SK-N-SH (cell line): ENCODE measurements around the gene DCAF8. TPM values are rescaled to one million over a fixed set of nuclear protein-coding genes. Genes with fewer than 3 reads are reported as not detected.
A peak's percentile ranks its signal among the peaks of the same experiment; 100 is the strongest.

ENCODE experiments used
- CTCF ChIA-PET: fragments of 300-600, 350-600 bp; formaldehyde crosslinking; extraction: SDS; loops from one replicate; lab custom pipeline; 2021; lab: Yijun Ruan, JAX
- POLR2A ChIA-PET: fragments of 350-600 bp; sonication (Branson Sonifier 250); formaldehyde crosslinking; extraction: SDS; loops from one replicate; lab custom pipeline; 2020; ENCODE audit warnings: antibody characterized with exemption, inconsistent platforms; lab: Yijun Ruan, JAX
- DNase-seq: peaks from one replicate; pipeline ENCODE4 v3.0.0; 2012
- H2AFZ ChIP-seq: fragments of 200-600 bp; sonication (generic); 2 replicates; pipeline ENCODE4 v1.8.1; 2016; ENCODE audit warnings: antibody characterized with exemption, mild to moderate bottlenecking, low read depth
- H3F3A ChIP-seq: fragments of 200-600 bp; sonication (generic); replicated peaks from 2 replicates; pipeline ENCODE3; 2016; ENCODE audit warnings: antibody characterized with exemption, mild to moderate bottlenecking; ENCODE audit not compliant: insufficient read depth
- H3K27ac ChIP-seq, 2 experiments: fragments of 200-500 bp in 1 of 2; fragments of 200-600 bp in 1 of 2; sonication (Bioruptor generic) in 1 of 2; sonication (generic), shearing (Covaris generic) in 1 of 2; 2 replicates each; pipeline versions ENCODE4 v1.5.1 to v1.6.1; 2014 to 2016; ENCODE audit warnings: low read depth in 2 of 2, inconsistent platforms in 1 of 2, low read length in 1 of 2, mild to moderate bottlenecking in 1 of 2, mixed read lengths in 1 of 2
- H3K27me3 ChIP-seq: fragments of 200-600 bp; sonication (generic), shearing (Covaris generic); 2 replicates; pipeline ENCODE4 v1.6.1; 2016; ENCODE audit warnings: mixed run types; ENCODE audit not compliant: insufficient read depth
- H3K36me3 ChIP-seq, 2 experiments: fragments of 200-500 bp in 1 of 2; fragments of 200-600 bp in 1 of 2; sonication (Bioruptor generic) in 1 of 2; sonication (generic) in 1 of 2; replicated peaks in 1 of 2; 2 replicates each; pipeline versions ENCODE3 to v1.5.1; 2014 to 2016; ENCODE audit warnings: low read length in 1 of 2, mild to moderate bottlenecking in 1 of 2; ENCODE audit not compliant: insufficient read depth in 2 of 2, control insufficient read depth in 1 of 2
- H3K4me1 ChIP-seq, 2 experiments: fragments of 200-500 bp in 1 of 2; fragments of 200-600 bp in 1 of 2; sonication (Bioruptor generic) in 1 of 2; sonication (generic), shearing (Covaris generic) in 1 of 2; 2 replicates each; pipeline versions ENCODE4 v1.5.1 to v1.6.1; 2014 to 2016; ENCODE audit warnings: low read depth in 1 of 2, low read length in 1 of 2, mixed run types in 1 of 2; ENCODE audit not compliant: insufficient read depth in 2 of 2, control insufficient read depth in 1 of 2
- H3K4me2 ChIP-seq: fragments of 200-600 bp; sonication (generic), shearing (Covaris generic); 2 replicates; pipeline ENCODE4 v1.6.1; 2017; ENCODE audit warnings: mixed run types
- H3K4me3 ChIP-seq, 2 experiments: fragments of 200-500 bp in 1 of 2; fragments of 200-600 bp in 1 of 2; sonication (Bioruptor generic) in 1 of 2; sonication (generic), shearing (Covaris generic) in 1 of 2; 2 replicates each; pipeline versions ENCODE4 v1.5.1 to v1.8.1; 2014 to 2016; ENCODE audit warnings: low read depth in 2 of 2, inconsistent platforms in 1 of 2, low read length in 1 of 2, mild to moderate bottlenecking in 1 of 2, mixed read lengths in 1 of 2, moderate library complexity in 1 of 2
- H3K79me2 ChIP-seq: fragments of 200-600 bp; sonication (generic); 2 replicates; pipeline ENCODE4 v1.8.1; 2017; ENCODE audit warnings: mild to moderate bottlenecking; ENCODE audit not compliant: insufficient read depth
- H3K9ac ChIP-seq: fragments of 200-600 bp; sonication (generic); 2 replicates; pipeline ENCODE4 v1.6.1; 2017; ENCODE audit warnings: mixed run types
- H3K9me2 ChIP-seq: fragments of 200-600 bp; sonication (generic); 2 replicates; pipeline ENCODE4 v1.6.1; 2017; ENCODE audit warnings: mixed run types
- H3K9me3 ChIP-seq: fragments of 200-600 bp; sonication (generic); 2 replicates; pipeline ENCODE4 v1.6.1; 2017; ENCODE audit warnings: mixed run types, mild to moderate bottlenecking, moderate library complexity
- H4K20me1 ChIP-seq: fragments of 200-600 bp; sonication (generic); 2 replicates; pipeline ENCODE4 v1.6.1; 2017; ENCODE audit warnings: mild to moderate bottlenecking, mixed run types; ENCODE audit not compliant: insufficient read depth
- CTCF ChIP-seq: fragments of 200-600 bp; sonication (generic); IDR thresholded peaks from 2 replicates; pipeline ENCODE4 v1.6.1; 2017; ENCODE audit warnings: antibody characterized with exemption, mild to moderate bottlenecking, moderate library complexity
- EP300 ChIP-seq, 2 experiments: IDR thresholded peaks; 2 replicates each; pipeline versions ENCODE4 v1.4.0 to v1.6.1; 2012; ENCODE audit warnings: borderline replicate concordance in 1 of 2, low read depth in 1 of 2, low read length in 1 of 2
- EZH2phosphoT487 ChIP-seq: fragments of 200-600 bp; sonication (generic); IDR thresholded peaks from 2 replicates; pipeline ENCODE4 v1.6.1; 2017; ENCODE audit warnings: low read depth, mixed run types, mild to moderate bottlenecking, antibody characterized with exemption, moderate library complexity, borderline replicate concordance
- FOXJ3 ChIP-seq: sonication (generic); formaldehyde crosslinking; IDR thresholded peaks from 2 replicates; pipeline ENCODE4 v1.5.1; 2020; ENCODE audit warnings: mild to moderate bottlenecking, missing genetic modification reagents
- FOXM1 ChIP-seq: IDR thresholded peaks from 2 replicates; pipeline ENCODE4 v1.4.0; 2012; ENCODE audit warnings: low read depth, mild to moderate bottlenecking
- GATA2 ChIP-seq: sonication (generic); formaldehyde crosslinking; IDR thresholded peaks from 2 replicates; pipeline ENCODE4 v1.5.0; 2020; ENCODE audit warnings: mild to moderate bottlenecking, missing genetic modification reagents
- JUND ChIP-seq: IDR thresholded peaks from 2 replicates; pipeline ENCODE4 v1.4.0; 2012
- POLR2AphosphoS5 ChIP-seq: IDR thresholded peaks from 2 replicates; pipeline ENCODE4 v1.6.1; 2012; ENCODE audit warnings: low read depth, low read length
- SIN3A ChIP-seq: IDR thresholded peaks from 2 replicates; pipeline ENCODE4 v1.6.1; 2012; ENCODE audit warnings: low read depth, mild to moderate bottlenecking, low read length, moderate library complexity, borderline replicate concordance
- SMC3 ChIP-seq: IDR thresholded peaks from 2 replicates; pipeline ENCODE4 v1.6.1; 2012; ENCODE audit warnings: low read depth, low read length, improper control_type of control experiment
- USF1 ChIP-seq: IDR thresholded peaks from 2 replicates; pipeline ENCODE4 v1.4.0; 2012; ENCODE audit warnings: low read depth, borderline replicate concordance
- WGBS: methylation state at CpG from one replicate; pipeline ENCODE4 v1.1.6; 2017; ENCODE audit warnings: low lambda C conversion rate; 5-methylcytosine and 5-hydroxymethylcytosine counted together
- polyA plus RNA-seq, 3 experiments: library from polyadenylated mRNA; depleted of rRNA; stranded (reverse); fragments of >200 nt; gene quantifications; 2 replicates each; pipeline ENCODE4 v1.2.3, GENCODE V29; 2012

DCAF8 gene
- polyA plus RNA-seq, 1 of the 3 experiments (the other 2 are of a cell fraction): 108 TPM

GRCh38 chr1:160193832-160194736 lies 68.3 kb downstream of the DCAF8 start:
- TF ChIP-seq JUND: no peak
- TF ChIP-seq GATA2 (CRISPR knock-in tag): no peak
- TF ChIP-seq FOXM1: no peak
- no peak for TF ChIP-seq USF1
- TF ChIP-seq EZH2phosphoT487: no peak
- TF ChIP-seq SMC3: no peak
- TF ChIP-seq CTCF: no peak
- no peak for TF ChIP-seq EP300 (IDR thresholded peaks at IDR 0.05; ENCODE audit: borderline replicate concordance in 1 of 2, low read depth in 1 of 2, low read length in 1 of 2)
- no peak for TF ChIP-seq POLR2AphosphoS5
- TF ChIP-seq SIN3A: no peak
- no peak for TF ChIP-seq FOXJ3 (CRISPR knock-in tag)
- POLR2A ChIA-PET: interaction anchor here (0.7 to 1.1 kb wide), 2 partner anchors 57 to 68 kb away, joined by 3 read pairs; partner anchors contain the start of gene DCAF8
- H2AFZ ChIP-seq: no peak overlapping the region
- no peaks in the 10 kb centered on the region for H3K36me3 ChIP-seq
- no peak overlapping the region for H3K27ac ChIP-seq
- H4K20me1 ChIP-seq: no peaks in the 10 kb centered on the region
- no peaks in the 10 kb centered on the region for H3K79me2 ChIP-seq
- no peaks in the 10 kb centered on the region for H3K9me2 ChIP-seq
- H3K4me3 ChIP-seq: no peak overlapping the region
- WGBS: 84% methylated on average over 9 of the region's 9 CpGs
- no peaks in the 10 kb centered on the region for H3K9me3 ChIP-seq
- H3F3A ChIP-seq: no peaks in the 10 kb centered on the region
- no peaks in the 10 kb centered on the region for H3K27me3 ChIP-seq
- DNase-seq: no peak
- H3K4me1 ChIP-seq: peaks cover 3 to 5% of the 10 kb centered on the region in 2 experiments; a peak in 2 of 4 replicates
- H3K9ac ChIP-seq: no peak overlapping the region
- 0 out of 2 replicates have a peak overlapping the region, but pooled peaks have one; percentile 49 for H3K4me2 ChIP-seq
- CTCF ChIA-PET: interaction anchor here (0.5 to 7.5 kb wide), 65 partner anchors 11 to 227 kb away, joined by 3 to 293 read pairs (median 5); partner anchors contain the start of genes ATP1A4, IGSF8, KCNJ9 and PEA15
